Measurements from ENCODE around the gene MVB12B.

MVB12B gene

DNA sequence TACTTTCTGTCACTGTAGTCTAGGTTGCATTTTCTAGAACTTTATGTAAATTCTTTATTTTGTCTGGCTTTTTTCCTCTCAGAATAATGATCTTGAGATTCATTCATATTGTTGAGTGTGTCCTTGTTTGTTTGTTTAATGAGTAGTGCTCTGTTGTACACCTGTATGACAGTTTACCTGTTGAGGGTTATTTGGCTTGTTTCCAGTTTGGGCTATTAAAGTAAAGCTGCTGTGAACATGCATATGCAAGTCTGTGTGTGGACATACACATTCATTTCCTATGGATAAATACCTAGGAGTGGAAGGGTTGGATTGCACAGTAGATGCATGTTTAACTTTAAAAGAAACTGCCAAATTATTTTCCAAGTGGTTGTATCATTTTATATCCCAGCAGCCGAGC is 30.4 kb downstream of the MVB12B start:
- in situ Hi-C loops (cut with HindIII; ENCODE audit: low sequenced_read_pairs) = no loop called here

DNA sequence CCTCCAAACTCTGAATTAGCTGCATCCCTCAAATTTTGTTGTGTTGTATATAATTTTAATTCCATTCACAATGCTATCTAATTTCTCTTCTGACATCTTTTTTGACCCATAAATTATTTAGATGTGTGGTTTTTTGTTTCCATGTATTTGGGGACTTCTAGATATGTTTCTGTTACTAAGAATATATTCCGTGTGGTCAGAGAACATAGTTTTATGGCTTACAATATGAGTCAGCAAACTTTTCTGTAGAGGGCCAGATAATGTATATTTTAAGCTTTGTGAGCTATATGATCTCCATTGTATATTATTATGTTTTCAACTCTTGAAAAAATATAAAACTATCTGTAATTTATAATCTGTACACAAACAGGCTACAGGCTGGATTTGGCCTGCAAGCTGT is 33.4 kb downstream of the MVB12B start:
- in situ Hi-C loops (cut with HindIII; ENCODE audit: low sequenced_read_pairs) = no loop called here

DNA sequence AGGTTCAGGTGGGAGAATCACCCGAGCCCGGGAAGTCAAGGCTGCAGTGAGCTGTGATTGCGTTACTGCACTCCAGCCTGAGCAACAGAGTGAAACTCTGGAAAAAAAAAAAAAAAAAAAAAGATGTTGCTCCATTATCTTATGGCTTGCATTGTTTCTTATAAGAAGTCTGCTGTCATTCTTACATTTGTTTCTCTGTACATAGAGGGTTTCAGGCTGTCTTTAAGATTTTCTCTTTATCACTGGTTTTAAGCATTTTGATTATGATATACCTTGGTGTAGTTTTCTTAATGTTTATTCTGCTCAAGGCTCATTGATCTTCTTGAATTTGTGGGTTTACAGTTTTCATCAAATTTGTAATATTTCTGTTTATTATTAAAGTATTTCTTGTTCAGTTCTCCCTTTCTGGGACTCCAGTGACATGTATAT is 35.2 kb downstream of the MVB12B start:
- in situ Hi-C loops (cut with HindIII; ENCODE audit: low sequenced_read_pairs) = no loop called here

DNA sequence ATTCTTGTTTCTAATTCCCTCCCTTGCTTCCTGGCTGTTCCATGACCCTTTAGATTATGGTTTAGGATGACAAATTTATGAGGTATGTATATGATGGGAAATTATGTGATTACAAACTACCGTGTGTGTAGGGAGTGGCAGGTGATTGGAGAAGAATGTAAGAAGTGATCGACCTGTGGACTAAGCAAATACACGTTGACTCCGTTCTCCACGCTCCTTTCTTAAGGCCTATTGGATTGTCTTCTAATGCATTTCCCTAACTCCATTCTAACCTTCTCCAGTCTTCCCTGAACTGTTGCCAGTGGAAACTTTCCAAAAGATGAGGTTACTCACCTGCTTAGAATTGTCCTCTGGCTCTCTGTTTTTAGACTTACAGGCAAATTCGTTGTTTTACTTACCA is 36.6 kb downstream of the MVB12B start:
- in situ Hi-C loops (cut with HindIII; ENCODE audit: low sequenced_read_pairs) = no loop called here

DNA sequence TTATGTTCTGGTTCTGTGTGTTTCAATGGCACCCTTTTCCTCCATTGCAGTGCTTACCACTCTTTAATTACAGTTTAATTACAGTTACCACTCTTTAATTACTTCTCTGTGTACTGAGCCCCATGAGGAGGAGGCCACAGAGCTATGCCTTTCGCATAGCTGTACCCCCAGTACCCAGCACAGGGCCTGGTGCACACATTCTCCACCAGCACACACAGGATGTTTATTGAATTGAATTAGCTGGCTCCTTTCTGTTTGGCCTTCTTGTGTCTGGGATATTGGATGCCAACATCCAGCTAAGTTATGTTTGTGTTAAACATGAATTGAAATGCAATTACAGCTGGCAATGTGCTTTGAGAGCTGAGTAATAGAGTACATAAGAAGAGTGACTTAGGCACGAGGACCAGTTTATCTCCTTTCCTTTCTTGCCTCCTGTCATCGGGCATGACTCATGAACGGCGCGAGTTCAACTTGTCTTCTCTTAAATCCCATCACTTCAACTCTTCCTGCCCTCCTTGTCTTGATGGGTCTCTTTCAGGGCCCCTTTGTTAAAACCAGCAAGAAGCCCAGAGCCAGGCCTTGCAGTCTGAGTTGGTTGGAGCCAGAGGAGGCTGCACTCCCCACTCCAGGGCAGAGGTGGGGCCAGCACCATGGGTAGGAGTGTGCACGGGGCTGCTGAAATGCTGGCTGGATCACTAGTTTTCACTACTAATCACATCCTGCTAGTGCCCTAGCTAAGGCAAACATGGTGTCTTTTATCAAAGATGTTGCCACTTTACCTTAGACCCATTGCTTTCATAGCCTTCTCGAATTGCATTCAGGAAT is 37.4 kb downstream of the MVB12B start:
- in situ Hi-C loops (cut with HindIII; ENCODE audit: low sequenced_read_pairs) = no loop called here

DNA sequence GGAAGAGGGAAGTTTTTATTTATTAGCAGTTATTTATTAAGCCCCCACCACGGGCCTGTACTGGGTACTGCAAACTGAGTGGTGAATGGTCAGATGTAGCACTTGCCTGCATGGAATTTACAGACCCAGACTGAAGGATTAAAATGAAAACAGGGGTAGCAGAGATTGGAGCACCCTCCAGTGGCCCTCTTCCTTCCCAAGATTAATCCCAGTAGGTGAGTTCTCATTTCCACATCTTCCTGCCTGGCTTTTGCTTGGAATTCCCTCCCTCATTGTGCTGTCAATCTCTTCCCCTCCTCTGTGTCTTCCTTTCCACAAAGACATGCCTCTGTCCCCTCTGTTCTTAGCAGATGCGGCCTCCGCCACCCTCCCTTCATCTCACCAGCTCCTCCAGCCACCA is 39.2 kb downstream of the MVB12B start:
- in situ Hi-C loops (cut with HindIII; ENCODE audit: low sequenced_read_pairs) = no loop called here

DNA sequence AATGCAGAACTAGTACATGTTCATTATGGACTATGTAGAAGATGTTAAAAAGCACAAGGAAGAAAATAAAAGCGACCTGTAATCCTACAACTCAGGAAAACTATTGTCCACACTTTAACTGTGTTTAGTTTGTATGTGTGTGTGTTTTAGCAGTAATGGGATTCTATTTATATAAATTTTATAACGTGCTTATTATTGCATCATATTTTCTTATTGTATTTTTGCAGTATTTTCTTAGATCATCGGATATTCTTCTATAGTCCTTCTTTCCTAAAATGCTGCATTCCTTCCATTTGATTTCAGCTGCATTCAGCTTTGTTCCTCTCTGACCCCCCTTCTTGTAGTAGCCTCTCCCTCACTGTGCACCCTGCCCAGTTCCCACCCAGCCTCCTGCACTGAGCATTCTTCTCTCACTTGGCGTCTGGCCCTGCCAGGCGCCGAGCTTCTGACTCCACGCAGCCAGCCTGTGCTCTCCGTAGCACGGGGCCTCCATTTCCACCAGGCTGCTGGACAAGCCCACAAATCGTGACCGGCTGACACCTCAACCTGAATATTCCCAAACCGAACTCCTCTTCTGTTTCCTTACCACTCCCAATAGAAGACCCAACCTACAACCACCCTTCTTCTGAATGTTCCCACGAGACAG is 39.9 kb downstream of the MVB12B start:
- in situ Hi-C loops (cut with HindIII; ENCODE audit: low sequenced_read_pairs) = no loop called here

DNA sequence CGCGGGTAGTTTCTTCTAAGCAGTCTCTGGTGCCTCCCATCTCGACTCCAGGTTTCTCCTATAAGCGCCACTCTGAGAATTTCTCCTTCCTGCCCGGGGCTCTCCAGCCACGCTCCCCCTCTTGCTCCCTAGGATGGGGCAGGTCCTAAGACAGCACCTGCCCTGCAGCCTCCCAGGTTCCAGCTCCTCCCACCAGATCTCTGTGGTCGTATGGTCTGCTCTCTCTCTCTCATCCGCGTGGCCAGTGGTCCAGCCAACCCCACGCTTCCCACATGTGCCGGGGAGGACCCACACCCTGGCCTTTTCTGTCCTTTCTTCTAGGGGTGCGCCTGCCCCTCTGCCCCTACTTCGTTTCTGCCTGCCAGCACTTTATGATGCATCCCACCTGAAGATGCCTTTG is 40.5 kb downstream of the MVB12B start:
- in situ Hi-C loops (cut with HindIII; ENCODE audit: low sequenced_read_pairs) = no loop called here

DNA sequence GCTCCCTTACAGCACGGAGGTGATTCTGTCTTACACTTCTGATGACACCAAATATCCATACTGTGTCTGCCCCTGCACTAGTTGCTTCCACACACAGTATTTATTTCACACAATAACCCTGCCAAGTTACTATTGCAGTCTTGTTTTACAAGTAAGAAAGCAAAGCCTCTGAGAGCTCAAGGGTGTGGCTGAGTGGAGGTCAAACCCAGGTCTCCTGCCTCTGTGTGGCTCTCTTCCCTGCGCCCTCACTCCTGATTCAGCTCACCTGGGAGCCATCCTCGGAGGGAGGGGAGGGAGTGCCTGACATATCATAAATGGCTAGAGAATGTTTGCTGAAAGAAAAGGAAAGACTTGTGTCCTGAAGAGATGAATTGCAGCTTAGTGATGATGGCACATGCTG is 41.0 kb downstream of the MVB12B start:
- in situ Hi-C loops (cut with HindIII; ENCODE audit: low sequenced_read_pairs) = no loop called here

DNA sequence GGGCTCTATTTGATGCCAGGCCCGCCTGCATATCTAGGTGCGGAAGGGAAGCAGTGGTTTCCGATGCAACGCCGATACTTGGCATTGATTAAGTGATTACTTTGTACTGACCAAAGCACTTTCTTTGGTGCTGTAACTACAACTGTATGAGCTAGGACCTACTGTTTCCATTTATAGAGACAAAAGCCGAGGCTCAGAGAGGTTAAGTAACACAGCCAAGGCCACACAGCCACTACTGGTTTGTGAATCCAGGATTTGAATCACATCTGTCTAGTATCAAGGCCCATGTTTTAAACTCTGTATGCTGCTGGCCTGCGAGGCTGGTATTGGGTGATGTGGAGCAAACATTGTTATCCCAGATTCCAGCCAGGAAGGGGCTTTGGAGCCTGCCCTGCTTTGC is 41.4 kb downstream of the MVB12B start:
- in situ Hi-C loops (cut with HindIII; ENCODE audit: low sequenced_read_pairs) = no loop called here

DNA sequence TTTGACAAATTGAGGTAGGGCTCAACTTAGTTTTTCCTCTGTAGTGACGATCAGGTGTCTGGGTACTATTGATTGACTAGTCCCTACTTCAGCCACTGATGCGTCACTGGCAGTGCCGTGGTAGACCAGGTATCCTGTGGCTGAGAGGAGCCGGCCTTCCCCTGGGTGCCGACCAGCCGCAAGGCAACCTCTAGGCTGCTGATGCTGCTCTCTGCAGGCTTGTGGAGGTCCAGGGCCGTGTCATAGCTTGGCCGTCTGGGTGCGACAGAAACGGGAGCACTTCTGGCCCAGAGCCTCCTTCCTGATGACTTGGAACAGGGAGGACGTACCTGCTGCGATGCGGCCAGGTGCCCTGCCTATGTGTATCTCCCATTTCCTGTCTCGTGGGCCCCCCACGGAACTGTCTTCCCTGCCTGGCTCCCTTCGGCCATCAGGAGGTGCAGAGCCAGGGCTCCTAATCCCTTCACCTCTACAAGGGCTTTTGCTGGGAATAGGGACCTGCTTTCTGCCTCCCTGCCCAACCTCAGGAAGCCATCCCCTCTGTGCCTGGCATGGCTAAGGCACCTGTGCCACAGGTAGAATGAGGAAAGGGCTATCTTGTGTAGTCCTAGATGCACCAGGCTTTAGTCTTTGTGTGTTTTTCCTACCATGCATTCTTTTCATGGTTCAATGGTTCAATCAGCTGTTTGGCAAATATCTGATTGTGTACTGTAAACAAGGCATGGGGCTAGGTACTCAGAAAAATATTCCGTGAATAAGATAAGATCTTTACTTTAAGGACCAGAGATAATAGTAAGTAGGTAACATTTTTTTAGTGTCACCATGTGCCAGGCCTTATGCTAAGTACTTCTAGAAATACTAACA is 44.6 kb downstream of the MVB12B start:
- in situ Hi-C loops (cut with HindIII; ENCODE audit: low sequenced_read_pairs) = no loop called here

DNA sequence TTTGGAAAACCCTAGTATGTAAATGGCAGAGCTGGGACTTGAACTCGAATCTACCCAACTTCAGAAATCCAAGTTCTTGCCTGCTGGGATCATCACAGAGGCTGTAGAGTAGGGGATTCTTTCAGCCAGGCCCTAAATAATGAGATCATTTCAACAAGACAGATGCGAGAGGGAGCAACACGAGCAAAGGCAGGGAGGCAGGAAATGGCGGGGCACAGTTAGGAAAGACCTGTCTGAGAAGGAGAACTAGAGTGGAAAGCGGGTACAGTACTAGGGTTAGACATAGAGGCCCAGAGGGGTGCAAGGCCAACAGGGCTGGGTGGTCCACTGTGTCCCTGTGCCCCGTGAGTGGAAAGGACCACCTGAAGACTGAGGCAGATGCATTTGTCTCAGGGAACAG is 46.1 kb downstream of the MVB12B start:
- in situ Hi-C loops (cut with HindIII; ENCODE audit: low sequenced_read_pairs) = no loop called here

DNA sequence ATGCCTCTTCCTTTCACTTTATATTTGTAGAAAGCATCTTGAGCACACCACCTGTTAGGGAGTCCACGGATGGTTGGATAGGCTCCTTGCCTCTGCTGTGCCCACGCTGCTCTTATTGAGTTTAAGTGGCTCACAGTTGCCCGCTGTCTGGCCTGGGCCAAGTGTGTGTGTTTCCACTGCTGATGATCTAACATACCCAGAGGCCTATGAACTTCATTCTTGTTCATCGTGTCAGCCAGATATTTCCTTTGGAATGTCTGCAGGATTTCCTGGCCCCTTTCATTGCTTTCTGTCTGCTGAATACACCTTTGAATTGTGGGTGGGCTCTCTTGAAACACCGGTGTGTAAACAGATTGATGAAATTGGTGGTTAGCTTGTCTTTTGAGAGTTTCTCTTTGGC is 46.6 kb downstream of the MVB12B start:
- in situ Hi-C loops (cut with HindIII; ENCODE audit: low sequenced_read_pairs) = no loop called here

DNA sequence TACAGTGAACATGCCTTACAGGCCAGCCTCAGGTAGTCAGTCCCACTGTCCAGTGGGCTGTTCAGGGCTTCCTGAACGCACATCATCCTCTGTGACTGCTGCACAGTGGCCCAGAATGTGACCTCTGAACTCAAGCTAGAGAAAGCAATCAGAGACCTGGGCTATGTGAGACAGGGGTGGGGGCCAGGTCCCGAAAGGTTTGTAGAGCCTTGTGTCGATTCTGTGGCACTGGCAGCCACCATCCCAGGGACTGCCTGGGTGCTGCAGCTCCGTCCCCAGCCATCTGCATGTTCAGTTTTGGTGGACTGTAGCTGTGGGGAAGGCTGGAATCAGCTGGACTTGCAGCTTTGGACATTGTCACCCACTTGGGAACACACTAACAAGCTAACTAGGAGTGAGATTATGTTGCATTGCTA is 47.7 kb downstream of the MVB12B start:
- in situ Hi-C loops (cut with HindIII; ENCODE audit: low sequenced_read_pairs) = no loop called here

DNA sequence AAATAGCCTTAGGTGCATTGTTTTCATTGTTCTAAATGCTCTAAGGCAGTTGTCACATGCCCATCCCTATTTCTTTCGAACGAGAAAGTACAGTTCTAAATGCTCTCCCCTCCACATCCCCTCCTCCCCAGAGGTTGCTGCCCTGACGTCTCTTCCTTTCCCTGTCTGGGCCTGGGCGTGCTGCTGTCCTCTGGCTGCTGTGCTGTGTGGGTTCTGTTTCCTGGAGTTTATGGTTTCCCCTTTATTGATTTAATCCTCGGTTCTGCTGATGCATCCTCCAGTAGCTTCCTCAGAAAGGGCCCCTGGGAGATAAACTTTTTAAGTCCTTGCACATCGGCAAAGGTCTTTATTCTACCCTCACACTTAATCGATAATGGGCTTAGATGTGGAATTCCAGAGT is 48.8 kb downstream of the MVB12B start:
- in situ Hi-C loops (cut with HindIII; ENCODE audit: low sequenced_read_pairs) = no loop called here

DNA sequence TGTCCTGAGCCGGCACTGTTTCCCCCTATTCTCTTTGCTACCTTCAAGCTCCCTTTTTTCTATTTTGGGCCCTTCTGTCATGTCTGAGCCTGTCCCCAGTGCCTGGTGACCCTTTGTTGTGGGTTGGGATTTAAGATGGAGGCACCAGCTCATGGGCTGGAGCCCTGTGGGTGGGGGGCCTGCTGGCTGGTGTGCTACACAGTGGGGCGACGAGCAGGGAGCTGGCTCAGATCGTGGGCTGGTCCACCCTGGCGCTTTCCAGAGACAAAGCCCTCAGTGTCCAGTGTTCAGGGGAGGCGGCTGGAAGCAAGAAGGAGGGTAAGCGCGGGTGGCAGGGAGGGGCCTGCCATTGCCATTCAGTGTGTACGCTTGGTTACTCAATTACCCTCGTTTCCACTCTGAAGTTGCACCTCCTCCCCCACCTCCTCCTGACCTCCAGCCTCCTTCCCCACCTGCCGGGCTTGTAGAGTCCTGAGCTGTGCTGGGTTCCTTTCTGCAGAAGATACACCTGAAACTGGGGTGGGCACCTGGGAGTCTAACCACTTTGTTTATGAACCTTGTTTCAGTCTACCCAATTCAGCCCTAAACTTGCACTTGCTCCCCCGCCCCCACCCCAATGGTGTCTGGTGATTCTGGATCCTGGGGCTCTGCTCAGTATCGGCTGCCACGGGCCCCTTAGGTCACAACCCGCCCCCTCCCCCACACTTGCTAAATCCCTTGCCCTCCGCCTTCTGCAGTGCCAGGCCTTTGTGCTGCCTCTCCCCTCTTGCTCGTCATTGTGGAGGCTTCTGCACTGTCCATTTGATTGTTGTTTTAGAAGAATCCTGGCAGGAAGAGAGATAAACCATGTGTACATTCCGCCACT is 49.9 kb downstream of the MVB12B start:
- in situ Hi-C loops (cut with HindIII; ENCODE audit: low sequenced_read_pairs) = no loop called here

DNA sequence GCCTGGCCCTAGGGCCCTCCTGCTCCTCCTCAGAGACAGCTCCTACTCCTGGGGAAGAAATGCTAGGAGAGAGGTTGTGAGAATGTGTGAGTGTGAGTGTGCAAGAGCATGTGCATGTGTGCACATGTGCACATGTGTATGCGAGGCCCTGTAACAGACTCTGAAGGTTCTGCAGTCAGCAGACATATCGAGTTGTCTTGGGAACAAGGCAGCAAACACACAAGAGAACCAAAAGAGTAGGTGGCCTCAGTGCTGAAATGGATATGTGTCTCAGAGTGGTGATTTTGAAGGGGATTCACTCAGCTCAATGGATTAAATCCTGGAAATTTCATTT is 50.5 kb downstream of the MVB12B start:
- in situ Hi-C loops (cut with HindIII; ENCODE audit: low sequenced_read_pairs) = no loop called here

DNA sequence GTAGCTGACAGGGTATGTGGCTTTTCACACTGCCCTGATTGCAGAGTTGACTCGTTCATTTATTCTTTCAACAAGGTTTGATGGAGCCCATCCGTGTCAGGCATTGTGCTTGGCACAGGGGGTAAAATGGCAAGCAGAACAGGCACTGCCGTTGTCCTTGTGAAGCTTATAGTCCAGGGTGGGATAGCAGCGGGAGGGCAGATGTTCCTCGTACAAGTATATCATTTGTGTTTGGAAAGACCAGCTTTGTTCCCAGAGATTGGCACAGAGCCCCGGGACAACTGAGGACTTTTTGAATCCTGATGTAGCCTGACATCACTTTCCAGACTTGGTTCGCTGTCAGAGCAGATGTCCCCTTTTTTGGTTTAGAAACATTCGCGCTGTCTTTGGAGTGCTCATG is 50.9 kb downstream of the MVB12B start:
- in situ Hi-C loops (cut with HindIII; ENCODE audit: low sequenced_read_pairs) = no loop called here

DNA sequence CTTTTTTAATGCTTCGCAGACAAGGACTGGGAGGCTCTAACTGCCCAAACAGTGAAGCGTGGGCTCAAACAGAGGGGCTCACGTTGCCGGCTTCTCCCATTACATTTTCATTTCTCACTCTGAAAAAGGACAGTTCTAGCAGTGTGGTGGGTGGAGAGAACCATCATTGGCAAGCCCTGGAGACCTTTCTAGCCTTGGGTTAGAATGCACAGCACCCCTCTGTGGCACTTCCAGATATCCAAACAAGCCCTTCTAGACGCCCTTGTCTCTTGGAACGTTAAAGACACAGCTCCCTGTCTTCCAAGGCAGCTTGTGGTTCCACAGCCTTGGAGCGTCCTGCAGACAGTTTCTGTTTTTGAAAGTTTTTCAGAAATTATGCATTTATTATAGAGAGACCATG is 52.1 kb downstream of the MVB12B start:
- in situ Hi-C loops (cut with HindIII; ENCODE audit: low sequenced_read_pairs) = no loop called here

DNA sequence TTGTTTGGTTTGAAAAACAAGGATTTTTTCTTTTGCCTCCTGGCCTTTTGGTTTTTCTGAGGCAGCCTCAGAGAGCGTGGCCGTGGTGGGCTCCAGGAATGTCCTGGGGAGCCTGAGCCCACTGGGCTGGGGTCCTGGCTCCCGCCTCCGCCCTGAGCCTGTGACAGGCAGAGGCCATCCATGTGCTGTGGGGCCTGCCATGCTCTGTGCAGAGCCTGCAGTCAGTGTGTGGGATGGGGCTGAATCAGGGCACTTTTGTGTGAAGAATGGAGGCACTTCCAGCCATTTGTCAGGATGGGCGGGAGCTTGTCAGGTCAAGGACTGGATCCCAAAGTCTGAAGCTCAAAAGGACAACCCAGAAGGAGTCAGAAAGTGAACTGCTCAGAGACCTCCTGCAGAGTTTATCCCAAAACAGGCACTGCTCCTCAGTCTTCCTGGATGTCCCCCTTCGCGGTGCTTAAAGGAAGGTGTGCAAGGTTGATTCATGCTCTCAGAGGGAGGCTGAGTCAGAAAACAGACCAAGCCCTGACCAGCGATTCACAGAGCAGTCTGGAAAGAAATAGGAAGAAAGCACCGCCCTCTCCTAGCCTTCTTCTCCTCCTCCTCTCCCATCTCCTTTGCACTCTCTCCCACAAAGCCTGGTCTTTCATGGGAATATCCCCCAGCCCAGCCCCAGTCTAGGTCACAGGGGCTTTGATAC is 53.2 kb downstream of the MVB12B start:
- in situ Hi-C loops (cut with HindIII; ENCODE audit: low sequenced_read_pairs) = no loop called here
